ENCODE results near the gene MAP2K4. TPM values are rescaled to one million over a fixed set of nuclear protein-coding genes. Genes with fewer than 3 reads are reported as not detected.

The MAP2K4 gene
- total and polyA plus RNA-seq, 2 of the 8 experiments (the other 6 are each of a cell fraction or from before 2014, with no cell fraction given), result 14.2 to 37.3 TPM

DNA sequence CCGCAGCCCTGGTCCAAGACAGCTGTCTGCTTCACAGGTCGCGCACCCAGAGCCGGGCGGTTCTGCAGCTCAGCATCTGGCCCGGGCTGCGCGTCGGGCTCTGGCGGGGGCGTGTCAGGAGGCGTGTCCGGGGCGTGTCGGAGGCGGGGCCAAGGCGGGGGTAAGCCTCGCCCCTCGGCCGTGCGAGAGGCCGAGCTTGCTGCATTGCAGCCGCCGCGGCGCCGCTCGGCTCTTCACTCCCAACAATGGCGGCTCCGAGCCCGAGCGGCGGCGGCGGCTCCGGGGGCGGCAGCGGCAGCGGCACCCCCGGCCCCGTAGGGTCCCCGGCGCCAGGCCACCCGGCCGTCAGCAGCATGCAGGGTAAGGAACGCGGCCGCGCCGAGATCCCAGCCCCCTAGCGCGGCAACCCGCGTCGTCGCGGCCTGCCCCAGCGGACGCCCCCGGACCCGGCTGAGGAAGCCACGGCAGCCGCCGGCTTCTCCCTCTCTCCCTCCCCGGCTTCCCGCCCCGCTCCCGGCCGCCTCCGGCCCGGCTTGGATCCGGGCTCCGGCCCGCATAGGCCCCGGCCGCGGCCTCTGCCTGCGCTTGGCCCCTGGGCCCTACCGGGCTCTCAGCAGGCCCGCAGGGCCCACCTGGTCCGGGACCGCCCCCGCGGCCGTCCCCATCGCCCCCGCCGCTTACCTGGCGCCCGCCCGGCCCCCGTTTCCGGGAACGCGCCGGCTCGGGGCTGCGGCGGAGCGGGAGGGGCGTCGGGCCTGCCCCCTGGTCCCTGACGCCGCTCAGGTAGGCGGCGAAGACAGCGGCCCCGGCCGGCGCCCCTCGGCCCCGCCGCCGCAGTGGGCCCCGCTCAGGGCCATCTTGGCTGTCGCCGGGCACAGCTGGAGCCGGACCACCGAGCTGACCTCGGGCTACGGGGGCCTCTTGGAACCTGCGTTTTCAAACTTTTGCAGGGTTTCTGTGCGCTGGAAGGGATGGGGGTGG lies at the start of gene MAP2K4 (continued):
- TF ChIP-seq, protein P1, sequence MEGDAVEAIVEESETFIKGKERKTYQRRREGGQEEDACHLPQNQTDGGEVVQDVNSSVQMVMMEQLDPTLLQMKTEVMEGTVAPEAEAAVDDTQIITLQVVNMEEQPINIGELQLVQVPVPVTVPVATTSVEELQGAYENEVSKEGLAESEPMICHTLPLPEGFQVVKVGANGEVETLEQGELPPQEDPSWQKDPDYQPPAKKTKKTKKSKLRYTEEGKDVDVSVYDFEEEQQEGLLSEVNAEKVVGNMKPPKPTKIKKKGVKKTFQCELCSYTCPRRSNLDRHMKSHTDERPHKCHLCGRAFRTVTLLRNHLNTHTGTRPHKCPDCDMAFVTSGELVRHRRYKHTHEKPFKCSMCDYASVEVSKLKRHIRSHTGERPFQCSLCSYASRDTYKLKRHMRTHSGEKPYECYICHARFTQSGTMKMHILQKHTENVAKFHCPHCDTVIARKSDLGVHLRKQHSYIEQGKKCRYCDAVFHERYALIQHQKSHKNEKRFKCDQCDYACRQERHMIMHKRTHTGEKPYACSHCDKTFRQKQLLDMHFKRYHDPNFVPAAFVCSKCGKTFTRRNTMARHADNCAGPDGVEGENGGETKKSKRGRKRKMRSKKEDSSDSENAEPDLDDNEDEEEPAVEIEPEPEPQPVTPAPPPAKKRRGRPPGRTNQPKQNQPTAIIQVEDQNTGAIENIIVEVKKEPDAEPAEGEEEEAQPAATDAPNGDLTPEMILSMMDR (IDR thresholded peaks at IDR 0.05; ENCODE audit: control extremely low read depth in 1 of 3, insufficient read depth in 1 of 3, low read depth in 1 of 3, low read length in 3 of 3), result no peak
- TF ChIP-seq EGR1 (IDR thresholded peaks at IDR 0.05; ENCODE audit: borderline replicate concordance, low read depth, low read length) (peak; percentile 38; the same call in 1 of the 2 replicates), SAP30 (IDR thresholded peaks at IDR 0.05; ENCODE audit: insufficient read depth, insufficient replicate concordance, low read length) (no peak), KDM4A (IDR thresholded peaks at IDR 0.05; ENCODE audit: low read depth, low read length, severe bottlenecking) (no peak), SIX5 (IDR thresholded peaks at IDR 0.05; ENCODE audit: low read depth, low read length) (no peak), SP2 (IDR thresholded peaks at IDR 0.05; ENCODE audit: low read length) (no peak), TCF12 (IDR thresholded peaks at IDR 0.05; ENCODE audit: low read depth, low read length) (0 out of 2 replicates have a peak, but pooled peaks have one; percentile 13), POU5F1 (IDR thresholded peaks at IDR 0.05; ENCODE audit: low read depth, low read length) (no peak), HDAC2 (IDR thresholded peaks at IDR 0.05; ENCODE audit: borderline replicate concordance in 1 of 2, low read depth in 2 of 2, low read length in 2 of 2) (no peak), BCL11A (IDR thresholded peaks at IDR 0.05; ENCODE audit: low read depth in 2 of 2, low read length in 2 of 2) (no peak), SP4 (IDR thresholded peaks at IDR 0.05; ENCODE audit: low read length) (no peak; the same call in 1 of the 2 replicates), CHD2 (IDR thresholded peaks at IDR 0.05; ENCODE audit: low read length) (no peak), POLR2A (IDR thresholded peaks at IDR 0.05; ENCODE audit: control extremely low read depth in 1 of 2, low read depth in 2 of 2, low read length in 2 of 2) (peak; percentile 96 to 97), JUN (IDR thresholded peaks at IDR 0.05; ENCODE audit: low read depth, low read length) (no peak), GABPA (IDR thresholded peaks at IDR 0.05; ENCODE audit: borderline replicate concordance, insufficient read depth, low read length) (no peak), ZNF274 (IDR thresholded peaks at IDR 0.05; ENCODE audit: borderline replicate concordance, extremely low read depth, low read length) (no peak), CEBPB (IDR thresholded peaks at IDR 0.05; ENCODE audit: low read depth, low read length) (no peak)
- TF ChIP-seq, protein P2, sequence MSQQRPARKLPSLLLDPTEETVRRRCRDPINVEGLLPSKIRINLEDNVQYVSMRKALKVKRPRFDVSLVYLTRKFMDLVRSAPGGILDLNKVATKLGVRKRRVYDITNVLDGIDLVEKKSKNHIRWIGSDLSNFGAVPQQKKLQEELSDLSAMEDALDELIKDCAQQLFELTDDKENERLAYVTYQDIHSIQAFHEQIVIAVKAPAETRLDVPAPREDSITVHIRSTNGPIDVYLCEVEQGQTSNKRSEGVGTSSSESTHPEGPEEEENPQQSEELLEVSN (IDR thresholded peaks at IDR 0.05), result no peak
- TF ChIP-seq, protein P3, sequence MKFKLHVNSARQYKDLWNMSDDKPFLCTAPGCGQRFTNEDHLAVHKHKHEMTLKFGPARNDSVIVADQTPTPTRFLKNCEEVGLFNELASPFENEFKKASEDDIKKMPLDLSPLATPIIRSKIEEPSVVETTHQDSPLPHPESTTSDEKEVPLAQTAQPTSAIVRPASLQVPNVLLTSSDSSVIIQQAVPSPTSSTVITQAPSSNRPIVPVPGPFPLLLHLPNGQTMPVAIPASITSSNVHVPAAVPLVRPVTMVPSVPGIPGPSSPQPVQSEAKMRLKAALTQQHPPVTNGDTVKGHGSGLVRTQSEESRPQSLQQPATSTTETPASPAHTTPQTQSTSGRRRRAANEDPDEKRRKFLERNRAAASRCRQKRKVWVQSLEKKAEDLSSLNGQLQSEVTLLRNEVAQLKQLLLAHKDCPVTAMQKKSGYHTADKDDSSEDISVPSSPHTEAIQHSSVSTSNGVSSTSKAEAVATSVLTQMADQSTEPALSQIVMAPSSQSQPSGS (IDR thresholded peaks at IDR 0.05; ENCODE audit: low read length), result no peak
